Fibroblast of lung (primary cell): ENCODE results near the gene PDE4D. TPM values are rescaled to one million over a fixed set of nuclear protein-coding genes. Genes with fewer than 3 reads are reported as not detected.

ENCODE experiments used
- DNase-seq, 2 donors: peaks; one replicate each; pipeline versions ENCODE4 v3.0.0 to v3.0.0-alpha.2; 2010; ENCODE audit warnings: low read depth in 2 of 2
- H2AFZ ChIP-seq: 2 replicates; pipeline ENCODE4 v1.5.1; 2012; ENCODE audit warnings: low read length, control low read depth, inconsistent platforms
- H3K27ac ChIP-seq: 2 replicates; pipeline ENCODE4 v1.5.1; 2011; ENCODE audit warnings: low read length, control low read depth; ENCODE audit not compliant: insufficient read depth
- H3K27me3 ChIP-seq: 2 replicates; pipeline ENCODE4 v1.5.1; 2011; ENCODE audit warnings: mild to moderate bottlenecking, low read length; ENCODE audit not compliant: control insufficient read depth, insufficient read depth
- H3K36me3 ChIP-seq: 2 replicates; pipeline ENCODE4 v1.5.1; 2011; ENCODE audit warnings: low read length; ENCODE audit not compliant: control insufficient read depth, insufficient read depth
- H3K4me1 ChIP-seq: 2 replicates; pipeline ENCODE4 v1.5.1; 2011; ENCODE audit warnings: low read length; ENCODE audit not compliant: control insufficient read depth, insufficient read depth; ENCODE audit errors: extremely low read depth
- H3K4me2 ChIP-seq: 2 replicates; pipeline ENCODE4 v1.5.1; 2011; ENCODE audit warnings: low read length, control low read depth; ENCODE audit not compliant: insufficient read depth; ENCODE audit errors: extremely low read depth
- H3K4me3 ChIP-seq, 4 experiments: fragments of 200-600 bp in 1 of 4; sonication (generic) in 1 of 4; replicated peaks in 1 of 4; 2 replicates each; pipeline ENCODE4 v1.5.1; 2011 to 2016; ENCODE audit warnings: low read length in 4 of 4, low read depth in 3 of 4, mild to moderate bottlenecking in 3 of 4, control low read depth in 2 of 4, inconsistent platforms in 1 of 4, mixed read lengths in 1 of 4; ENCODE audit not compliant: insufficient read depth in 1 of 4; ENCODE audit errors: control extremely low read depth in 1 of 4
- H3K79me2 ChIP-seq: 2 replicates; pipeline ENCODE4 v1.5.1; 2012; ENCODE audit warnings: mild to moderate bottlenecking, low read length, inconsistent platforms; ENCODE audit not compliant: control insufficient read depth, insufficient read depth
- H3K9ac ChIP-seq: 2 replicates; pipeline ENCODE4 v1.5.1; 2011; ENCODE audit warnings: mild to moderate bottlenecking, low read length, control low read depth; ENCODE audit not compliant: insufficient read depth
- H3K9me3 ChIP-seq: 2 replicates; pipeline ENCODE4 v1.5.1; 2012; ENCODE audit warnings: low read depth, low read length; ENCODE audit not compliant: control insufficient read depth, insufficient read depth
- H4K20me1 ChIP-seq: 2 replicates; pipeline ENCODE4 v1.5.1; 2011; ENCODE audit warnings: low read length; ENCODE audit not compliant: control insufficient read depth, insufficient read depth; ENCODE audit errors: extremely low read depth
- EZH2 ChIP-seq: IDR thresholded peaks from 2 replicates; pipeline ENCODE4 v1.5.1; 2012; ENCODE audit warnings: low read length, control low read depth, mild to moderate bottlenecking; ENCODE audit errors: missing control alignments
- polyA plus RNA-seq, 2 donors: library from polyadenylated mRNA; depleted of rRNA in 1 of 2; stranded (reverse) in 1 of 2; unstranded in 1 of 2; fragments of >200 nt; gene quantifications; 2 replicates each; pipeline ENCODE4 v1.2.1, GENCODE V29; 2011 to 2012; ENCODE audit warnings: missing spikeins in 1 of 2
- total RNA-seq: library from RNA; depleted of rRNA; stranded (reverse); fragments of >200 nt; gene quantifications from 2 replicates; pipeline ENCODE4 v1.2.1, GENCODE V29; 2014
- TF ChIP-seq, protein P1 (sequence below), 2 donors: IDR thresholded peaks in 1 of 2; conservative IDR thresholded peaks in 1 of 2; 1 replicate in 1 of 2; 2 replicates in 1 of 2; pipeline ENCODE4 v1.5.1; 2011 to 2012; ENCODE audit warnings: low read length in 2 of 2, control low read depth in 1 of 2, inconsistent platforms in 1 of 2, low read depth in 1 of 2, mild to moderate bottlenecking in 1 of 2

Gene PDE4D
- total and polyA plus RNA-seq, 2 donors (not counting 1 experiment from before 2014, with no cell fraction given), result 2.1 to 8.3 TPM

- Histone ChIP-seq H3K9me3 (no peaks in the 10 kb centered on the region), H3K4me3 (no peak overlapping the region), H3K27ac (no peak overlapping the region), H3K9ac (no peak overlapping the region), H4K20me1 (no peaks in the 10 kb centered on the region), H3K79me2 (no peaks in the 10 kb centered on the region), H3K4me2 (no peak overlapping the region), H3K36me3 (no peaks in the 10 kb centered on the region), H3K27me3 (no peaks in the 10 kb centered on the region), H2AFZ (no peak overlapping the region), H3K4me1 (no peaks in the 10 kb centered on the region)
- no peak for DNase-seq
- no peak for TF ChIP-seq EZH2
- TF ChIP-seq, protein P1, sequence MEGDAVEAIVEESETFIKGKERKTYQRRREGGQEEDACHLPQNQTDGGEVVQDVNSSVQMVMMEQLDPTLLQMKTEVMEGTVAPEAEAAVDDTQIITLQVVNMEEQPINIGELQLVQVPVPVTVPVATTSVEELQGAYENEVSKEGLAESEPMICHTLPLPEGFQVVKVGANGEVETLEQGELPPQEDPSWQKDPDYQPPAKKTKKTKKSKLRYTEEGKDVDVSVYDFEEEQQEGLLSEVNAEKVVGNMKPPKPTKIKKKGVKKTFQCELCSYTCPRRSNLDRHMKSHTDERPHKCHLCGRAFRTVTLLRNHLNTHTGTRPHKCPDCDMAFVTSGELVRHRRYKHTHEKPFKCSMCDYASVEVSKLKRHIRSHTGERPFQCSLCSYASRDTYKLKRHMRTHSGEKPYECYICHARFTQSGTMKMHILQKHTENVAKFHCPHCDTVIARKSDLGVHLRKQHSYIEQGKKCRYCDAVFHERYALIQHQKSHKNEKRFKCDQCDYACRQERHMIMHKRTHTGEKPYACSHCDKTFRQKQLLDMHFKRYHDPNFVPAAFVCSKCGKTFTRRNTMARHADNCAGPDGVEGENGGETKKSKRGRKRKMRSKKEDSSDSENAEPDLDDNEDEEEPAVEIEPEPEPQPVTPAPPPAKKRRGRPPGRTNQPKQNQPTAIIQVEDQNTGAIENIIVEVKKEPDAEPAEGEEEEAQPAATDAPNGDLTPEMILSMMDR (conservative IDR thresholded peaks at IDR 0.05 in 1 of 2, IDR thresholded peaks at IDR 0.05 in 1 of 2; ENCODE audit: low read depth in 1 of 2, low read length in 2 of 2), result no peak
These were observed 568.5 kb downstream of the PDE4D start for GRCh38 chr5:59325070-59325469.

GRCh38 chr5:59322894-59323293 is 570.6 kb downstream of the PDE4D start:
- H3K4me1 ChIP-seq, result no peaks in the 10 kb centered on the region
- H3K4me2 ChIP-seq, result no peak overlapping the region
- H3K36me3 ChIP-seq, result no peaks in the 10 kb centered on the region
- DNase-seq, result peak in 1 of 2 donors; percentile 24
- no peak overlapping the region for H2AFZ ChIP-seq
- no peaks in the 10 kb centered on the region for H3K27me3 ChIP-seq
- no peaks in the 10 kb centered on the region for H3K79me2 ChIP-seq
- H3K27ac ChIP-seq, result no peak overlapping the region
- no peaks in the 10 kb centered on the region for H3K9me3 ChIP-seq
- H4K20me1 ChIP-seq, result no peaks in the 10 kb centered on the region
- H3K4me3 ChIP-seq, result no peak overlapping the region
- H3K9ac ChIP-seq, result no peak overlapping the region
- no peak for TF ChIP-seq EZH2
- TF ChIP-seq, protein P1 (conservative IDR thresholded peaks at IDR 0.05 in 1 of 2, IDR thresholded peaks at IDR 0.05 in 1 of 2; ENCODE audit: low read depth in 1 of 2, low read length in 2 of 2), result no peak

GRCh38 chr5:59322058-59322457 is 571.5 kb downstream of the PDE4D start:
- Histone ChIP-seq H3K79me2 (no peaks in the 10 kb centered on the region), H3K4me3 (no peak overlapping the region), H3K9ac (no peak overlapping the region), H3K9me3 (no peaks in the 10 kb centered on the region), H3K36me3 (no peaks in the 10 kb centered on the region), H2AFZ (no peak overlapping the region), H3K4me2 (no peak overlapping the region), H3K4me1 (no peaks in the 10 kb centered on the region), H4K20me1 (no peaks in the 10 kb centered on the region), H3K27ac (no peak overlapping the region), H3K27me3 (no peaks in the 10 kb centered on the region)
- TF ChIP-seq, protein P1 (conservative IDR thresholded peaks at IDR 0.05 in 1 of 2, IDR thresholded peaks at IDR 0.05 in 1 of 2; ENCODE audit: low read depth in 1 of 2, low read length in 2 of 2), result no peak
- no peak for TF ChIP-seq EZH2
- no peak for DNase-seq
